HCT116 (cell line): Measurements from ENCODE around the gene TELO2.

ENCODE experiments used
- ATF3 ChIP-seq: IDR thresholded peaks from 2 replicates; pipeline ENCODE4 v1.6.1; 2012
- CTCF ChIP-seq, 3 experiments: fragments of 200-600 bp in 1 of 3; sonication (generic) in 1 of 3; IDR thresholded peaks in 2 of 3; conservative IDR thresholded peaks in 1 of 3; 2 replicates each; pipeline ENCODE4 v1.5.1; 2012 to 2017; ENCODE audit warnings: low read depth in 2 of 3, low read length in 2 of 3, antibody characterized with exemption in 1 of 3, borderline replicate concordance in 1 of 3, control low read depth in 1 of 3, mild to moderate bottlenecking in 1 of 3, mixed read lengths in 1 of 3, mixed run types in 1 of 3, moderate library complexity in 1 of 3; ENCODE audit not compliant: insufficient read depth in 1 of 3
- EGR1 ChIP-seq: IDR thresholded peaks from 2 replicates; pipeline ENCODE4 v1.6.1; 2012; ENCODE audit warnings: low read depth
- EZH2 ChIP-seq: fragments of 200-600 bp; sonication (generic); IDR thresholded peaks from 2 replicates; pipeline ENCODE4 v1.6.1; 2017; ENCODE audit warnings: antibody characterized with exemption, mixed run types
- EZH2phosphoT487 ChIP-seq: fragments of 200-600 bp; IDR thresholded peaks from 2 replicates; pipeline ENCODE4 v1.6.1; 2018; ENCODE audit warnings: antibody characterized with exemption, borderline replicate concordance
- MAX ChIP-seq: IDR thresholded peaks from 2 replicates; pipeline ENCODE4 v1.6.1; 2012
- POLR2A ChIP-seq: IDR thresholded peaks from 2 replicates; pipeline ENCODE4 v1.7.0; 2011; ENCODE audit warnings: borderline replicate concordance; ENCODE audit not compliant: insufficient read depth, insufficient read length; ENCODE audit errors: extremely low read depth
- REST ChIP-seq: IDR thresholded peaks from 2 replicates; pipeline ENCODE4 v1.6.1; 2012; ENCODE audit warnings: low read depth
- SP1 ChIP-seq: IDR thresholded peaks from 2 replicates; pipeline ENCODE4 v1.6.1; 2012; ENCODE audit warnings: low read depth
- YY1 ChIP-seq: IDR thresholded peaks from 2 replicates; pipeline ENCODE4 v1.6.1; 2011; ENCODE audit warnings: low read length, low read depth, moderate library complexity, mild to moderate bottlenecking; ENCODE audit not compliant: insufficient replicate concordance; ENCODE audit errors: extremely low read depth

GRCh38 chr16:1488054-1488601 is 5.0 kb upstream of the TELO2 start:
- TF ChIP-seq MAX, result no peak
- no peak for TF ChIP-seq CTCF (IDR thresholded peaks at IDR 0.05 in 2 of 3, conservative IDR thresholded peaks at IDR 0.05 in 1 of 3; ENCODE audit: borderline replicate concordance in 1 of 3, insufficient read depth in 1 of 3, low read depth in 2 of 3, low read length in 2 of 3)
- TF ChIP-seq EGR1, result no peak
- no peak for TF ChIP-seq EZH2phosphoT487
- TF ChIP-seq POLR2A, result no peak
- no peak for TF ChIP-seq ATF3
- no peak for TF ChIP-seq SP1
- TF ChIP-seq REST, result no peak
- no peak for TF ChIP-seq YY1
- TF ChIP-seq EZH2, result no peak
